GM12873 (cell line): ENCODE data around the gene OAS2.

Experiments
- TF ChIP-seq, protein P1 (sequence below): IDR thresholded peaks from 2 replicates; pipeline ENCODE4 v1.5.1; 2012; ENCODE audit warnings: low read depth, mild to moderate bottlenecking, moderate library complexity, low read length, control low read depth; ENCODE audit not compliant: insufficient read depth; ENCODE audit errors: missing control alignments

Gene OAS2

DNA sequence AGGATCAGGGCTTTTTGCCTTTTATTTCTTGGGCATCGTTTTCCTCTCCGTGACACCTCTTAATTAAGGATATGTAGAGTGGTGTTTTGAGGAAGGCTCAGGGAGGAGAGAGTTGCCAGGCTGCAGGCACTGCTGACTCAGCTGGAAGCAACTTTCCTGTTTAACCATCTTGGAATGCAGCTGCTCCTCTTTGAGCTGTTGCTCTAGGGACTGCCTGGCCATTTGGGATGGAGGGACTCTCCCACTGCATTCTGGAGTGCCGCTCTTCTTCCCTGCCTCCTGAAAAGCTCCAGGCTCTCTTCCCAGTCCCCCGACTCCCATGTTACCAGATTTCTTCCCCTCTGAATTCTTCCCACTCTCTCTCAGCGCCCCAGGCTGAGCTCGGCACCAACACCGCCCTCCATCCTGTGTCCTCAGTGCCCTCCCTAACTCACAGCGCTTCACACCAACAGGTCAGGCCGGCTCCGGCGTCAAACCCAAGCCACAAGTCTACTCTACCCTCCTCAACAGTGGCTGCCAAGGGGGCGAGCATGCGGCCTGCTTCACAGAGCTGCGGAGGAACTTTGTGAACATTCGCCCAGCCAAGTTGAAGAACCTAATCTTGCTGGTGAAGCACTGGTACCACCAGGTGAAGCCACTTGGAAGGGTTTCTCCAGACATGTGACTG lies 34.2 kb upstream of the OAS2 start:
- TF ChIP-seq, protein P1, sequence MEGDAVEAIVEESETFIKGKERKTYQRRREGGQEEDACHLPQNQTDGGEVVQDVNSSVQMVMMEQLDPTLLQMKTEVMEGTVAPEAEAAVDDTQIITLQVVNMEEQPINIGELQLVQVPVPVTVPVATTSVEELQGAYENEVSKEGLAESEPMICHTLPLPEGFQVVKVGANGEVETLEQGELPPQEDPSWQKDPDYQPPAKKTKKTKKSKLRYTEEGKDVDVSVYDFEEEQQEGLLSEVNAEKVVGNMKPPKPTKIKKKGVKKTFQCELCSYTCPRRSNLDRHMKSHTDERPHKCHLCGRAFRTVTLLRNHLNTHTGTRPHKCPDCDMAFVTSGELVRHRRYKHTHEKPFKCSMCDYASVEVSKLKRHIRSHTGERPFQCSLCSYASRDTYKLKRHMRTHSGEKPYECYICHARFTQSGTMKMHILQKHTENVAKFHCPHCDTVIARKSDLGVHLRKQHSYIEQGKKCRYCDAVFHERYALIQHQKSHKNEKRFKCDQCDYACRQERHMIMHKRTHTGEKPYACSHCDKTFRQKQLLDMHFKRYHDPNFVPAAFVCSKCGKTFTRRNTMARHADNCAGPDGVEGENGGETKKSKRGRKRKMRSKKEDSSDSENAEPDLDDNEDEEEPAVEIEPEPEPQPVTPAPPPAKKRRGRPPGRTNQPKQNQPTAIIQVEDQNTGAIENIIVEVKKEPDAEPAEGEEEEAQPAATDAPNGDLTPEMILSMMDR, result no peak

DNA sequence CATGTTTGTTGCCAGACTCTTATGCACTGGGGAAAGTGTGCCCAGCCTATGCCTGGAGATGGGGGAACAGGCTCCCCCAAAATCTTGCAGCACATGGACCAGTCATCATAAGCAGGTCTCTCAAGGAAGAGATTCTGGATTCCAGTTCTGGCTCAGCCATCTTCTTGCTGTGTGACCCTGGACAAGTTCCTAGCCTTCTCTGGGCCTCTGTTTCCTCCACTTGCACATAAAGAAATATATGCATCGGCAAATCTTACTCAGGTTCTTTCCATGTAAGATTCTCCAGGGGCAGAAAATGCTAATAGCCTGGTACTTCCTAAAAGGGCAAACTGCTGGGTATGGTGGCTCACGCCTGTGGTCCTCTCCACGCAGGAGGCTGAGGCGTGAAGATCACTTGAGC lies 32.8 kb upstream of the OAS2 start:
- TF ChIP-seq, protein P1, result no peak

DNA sequence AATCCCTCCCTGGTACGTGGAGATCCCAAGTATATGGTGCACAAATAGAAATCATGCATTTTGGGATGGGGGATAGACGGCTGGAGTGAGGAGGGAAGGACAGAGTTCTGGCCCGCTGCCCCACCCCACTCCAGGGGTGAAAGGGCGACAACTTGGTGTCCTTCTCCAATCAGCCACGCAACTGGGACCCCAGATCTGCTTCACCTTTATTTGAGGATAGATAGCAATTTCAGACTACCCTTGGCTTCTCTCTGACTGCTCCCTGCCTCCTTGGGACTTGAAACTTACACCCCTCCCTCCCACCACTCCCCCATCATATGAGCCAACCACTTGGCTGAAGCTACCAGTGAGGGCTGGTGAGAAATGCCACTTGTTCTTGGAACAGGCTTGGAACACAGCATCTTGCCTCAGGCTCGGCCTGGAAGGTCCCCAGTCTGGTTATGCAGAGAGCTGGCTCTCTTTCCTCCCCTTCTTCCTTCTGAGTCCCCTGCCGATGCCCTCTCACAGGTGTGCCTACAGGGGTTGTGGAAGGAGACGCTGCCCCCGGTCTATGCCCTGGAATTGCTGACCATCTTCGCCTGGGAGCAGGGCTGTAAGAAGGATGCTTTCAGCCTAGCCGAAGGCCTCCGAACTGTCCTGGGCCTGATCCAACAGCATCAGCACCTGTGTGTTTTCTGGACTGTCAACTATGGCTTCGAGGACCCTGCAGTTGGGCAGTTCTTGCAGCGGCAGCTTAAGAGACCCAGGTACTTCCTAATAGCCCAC lies 31.9 kb upstream of the OAS2 start:
- TF ChIP-seq, protein P1, result no peak

DNA sequence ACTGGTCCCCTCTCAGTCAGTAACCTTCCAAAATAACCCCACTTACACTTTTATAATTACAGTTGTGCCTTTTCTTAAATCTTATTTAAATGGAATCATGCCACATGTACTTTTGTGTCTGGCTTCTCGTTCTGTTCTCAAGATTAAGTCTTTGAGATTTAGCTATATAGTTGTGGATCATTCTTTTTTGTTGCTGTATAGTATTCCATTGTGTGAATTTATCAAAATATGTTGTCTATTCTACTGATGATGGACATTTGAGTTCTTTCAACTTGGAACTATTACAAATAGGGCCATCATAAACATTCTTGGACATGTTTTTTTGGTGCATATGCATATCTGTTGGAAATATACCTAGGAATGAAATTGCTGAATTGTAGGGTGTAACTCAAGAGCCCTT lies 31.0 kb upstream of the OAS2 start:
- TF ChIP-seq, protein P1, result no peak

DNA sequence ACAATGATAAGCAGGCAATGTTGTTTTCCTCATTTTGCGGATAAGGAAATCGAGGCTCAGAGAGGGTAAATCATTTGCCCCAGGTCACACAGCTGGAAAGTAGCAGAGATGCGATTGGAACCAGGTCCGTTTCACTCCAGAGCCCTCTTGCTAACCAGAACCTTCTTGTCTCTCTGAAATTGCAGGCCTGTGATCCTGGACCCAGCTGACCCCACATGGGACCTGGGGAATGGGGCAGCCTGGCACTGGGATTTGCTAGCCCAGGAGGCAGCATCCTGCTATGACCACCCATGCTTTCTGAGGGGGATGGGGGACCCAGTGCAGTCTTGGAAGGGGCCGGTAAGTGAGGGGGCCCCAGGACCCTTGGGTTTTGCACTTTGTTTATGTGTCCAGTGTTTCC lies 30.6 kb upstream of the OAS2 start:
- TF ChIP-seq, protein P1, result no peak

DNA sequence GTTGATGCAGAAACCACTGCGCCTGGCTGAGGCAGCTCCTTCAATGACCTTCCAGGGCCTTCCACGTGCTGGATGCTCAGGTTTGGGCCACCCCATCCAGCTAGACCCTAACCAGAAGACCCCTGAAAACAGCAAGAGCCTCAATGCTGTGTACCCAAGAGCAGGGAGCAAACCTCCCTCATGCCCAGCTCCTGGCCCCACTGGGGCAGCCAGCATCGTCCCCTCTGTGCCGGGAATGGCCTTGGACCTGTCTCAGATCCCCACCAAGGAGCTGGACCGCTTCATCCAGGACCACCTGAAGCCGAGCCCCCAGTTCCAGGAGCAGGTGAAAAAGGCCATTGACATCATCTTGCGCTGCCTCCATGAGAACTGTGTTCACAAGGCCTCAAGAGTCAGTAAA lies 29.5 kb upstream of the OAS2 start:
- TF ChIP-seq, protein P1, result no peak

DNA sequence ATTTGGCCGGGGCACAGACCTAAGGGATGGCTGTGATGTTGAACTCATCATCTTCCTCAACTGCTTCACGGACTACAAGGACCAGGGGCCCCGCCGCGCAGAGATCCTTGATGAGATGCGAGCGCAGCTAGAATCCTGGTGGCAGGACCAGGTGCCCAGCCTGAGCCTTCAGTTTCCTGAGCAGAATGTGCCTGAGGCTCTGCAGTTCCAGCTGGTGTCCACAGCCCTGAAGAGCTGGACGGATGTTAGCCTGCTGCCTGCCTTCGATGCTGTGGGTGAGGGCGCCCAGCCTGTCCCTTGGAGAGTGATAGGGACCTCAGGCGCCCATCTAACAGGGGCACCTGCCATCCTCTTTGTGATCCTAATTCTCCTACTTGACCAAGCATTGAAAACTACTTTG lies 27.6 kb upstream of the OAS2 start:
- TF ChIP-seq, protein P1, result no peak
